ENCODE results near the gene RIIAD1.
"Not testable (repeated sequence)": the region's sequence is repeated elsewhere in the genome, so short reads cannot be mapped to it uniquely, and the experiment has no call there.

RIIAD1 gene

DNA sequence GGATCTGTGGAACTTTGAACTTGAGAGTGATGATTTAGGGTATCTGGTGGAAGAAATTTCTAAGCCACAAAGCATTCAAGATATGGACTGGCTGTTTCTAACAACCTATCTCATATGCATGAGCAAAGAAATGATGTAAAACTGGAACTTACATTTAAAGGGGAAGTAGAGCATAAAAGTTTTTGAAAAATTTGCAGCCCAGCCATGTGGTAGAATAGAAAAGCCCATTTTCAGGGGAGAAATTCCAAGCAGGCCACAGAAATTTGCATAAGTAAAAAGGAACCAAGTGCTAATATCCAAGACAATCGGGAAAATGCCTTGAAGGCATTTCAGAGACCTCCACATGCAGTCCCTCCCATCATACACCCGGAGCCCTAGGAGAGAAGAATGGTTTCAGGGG lies 15.7 kb downstream of the RIIAD1 start:
- DNase-seq (ENCODE audit: low read depth), result no peak

- DNase-seq (ENCODE audit: low read depth), result no peak
These were observed 16.2 kb downstream of the RIIAD1 start for GRCh38 chr1:151737479-151737878.

DNA sequence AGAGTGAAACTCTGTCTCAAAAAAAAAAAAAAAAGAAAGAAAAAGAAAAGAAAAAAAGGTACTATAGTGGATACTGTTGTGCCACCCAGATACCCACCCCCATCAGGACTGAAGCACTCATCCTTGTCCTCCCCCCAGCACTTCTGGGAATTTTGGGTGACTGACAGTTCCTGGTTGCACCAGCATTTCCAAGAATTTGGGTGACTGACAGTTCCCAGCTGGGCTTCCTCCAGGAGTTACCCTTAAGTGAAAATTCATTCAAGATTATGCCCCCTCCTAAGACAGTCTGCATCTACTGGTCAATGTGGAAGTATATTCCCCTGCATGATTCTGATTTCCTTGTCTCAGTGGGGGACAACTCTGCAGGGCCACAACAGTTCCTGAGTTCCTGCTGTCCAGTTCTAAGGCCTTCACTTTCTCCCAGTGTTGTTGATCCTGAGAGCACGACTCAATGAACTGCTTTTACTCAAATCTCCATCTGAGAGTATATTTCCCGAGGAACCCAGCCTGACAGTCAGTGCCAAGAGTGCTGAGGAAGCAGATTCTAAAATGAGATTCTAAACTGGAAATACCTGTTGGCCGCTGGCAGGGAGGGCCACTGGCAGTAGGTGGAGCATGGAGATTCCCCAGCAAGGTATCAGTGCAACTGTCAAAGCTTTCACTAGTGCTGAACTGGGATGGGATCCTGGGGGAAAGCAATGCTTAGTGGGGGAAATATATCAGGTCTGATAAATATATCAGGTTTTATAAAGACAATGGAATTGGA lies 18.5 kb downstream of the RIIAD1 start:
- DNase-seq (ENCODE audit: low read depth), result no peak

DNA sequence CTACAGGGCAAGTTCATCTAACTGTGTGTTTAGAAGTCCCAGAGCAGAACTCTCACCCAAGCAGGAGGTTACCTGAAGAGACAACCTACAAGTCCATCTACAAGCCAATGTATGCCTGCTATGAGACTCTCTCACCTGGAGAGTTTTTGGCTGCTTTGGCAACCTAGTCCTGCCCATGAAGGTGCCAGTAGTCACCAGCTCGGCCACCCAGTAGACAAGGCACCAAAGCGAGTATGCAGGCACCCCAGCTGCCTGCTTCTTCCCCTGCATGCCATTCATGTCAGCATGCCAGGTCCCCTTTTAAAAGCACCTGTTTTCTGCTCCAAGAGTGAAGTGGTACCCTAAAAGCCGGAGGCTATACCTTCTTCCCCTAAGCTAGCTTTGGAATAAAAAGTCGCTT lies 20.2 kb downstream of the RIIAD1 start:
- DNase-seq (ENCODE audit: low read depth), result no peak

- DNase-seq (ENCODE audit: low read depth), result peak; percentile 56
These were observed 35.0 kb downstream of the RIIAD1 start for GRCh38 chr1:151756291-151756690.

GRCh38 chr1:151759241-151759640 lies 37.9 kb downstream of the RIIAD1 start:
- DNase-seq (ENCODE audit: low read depth), result no peak

- peak; percentile 20 for DNase-seq (ENCODE audit: low read depth)
These were observed 39.5 kb downstream of the RIIAD1 start for GRCh38 chr1:151760597-151761385.

DNA sequence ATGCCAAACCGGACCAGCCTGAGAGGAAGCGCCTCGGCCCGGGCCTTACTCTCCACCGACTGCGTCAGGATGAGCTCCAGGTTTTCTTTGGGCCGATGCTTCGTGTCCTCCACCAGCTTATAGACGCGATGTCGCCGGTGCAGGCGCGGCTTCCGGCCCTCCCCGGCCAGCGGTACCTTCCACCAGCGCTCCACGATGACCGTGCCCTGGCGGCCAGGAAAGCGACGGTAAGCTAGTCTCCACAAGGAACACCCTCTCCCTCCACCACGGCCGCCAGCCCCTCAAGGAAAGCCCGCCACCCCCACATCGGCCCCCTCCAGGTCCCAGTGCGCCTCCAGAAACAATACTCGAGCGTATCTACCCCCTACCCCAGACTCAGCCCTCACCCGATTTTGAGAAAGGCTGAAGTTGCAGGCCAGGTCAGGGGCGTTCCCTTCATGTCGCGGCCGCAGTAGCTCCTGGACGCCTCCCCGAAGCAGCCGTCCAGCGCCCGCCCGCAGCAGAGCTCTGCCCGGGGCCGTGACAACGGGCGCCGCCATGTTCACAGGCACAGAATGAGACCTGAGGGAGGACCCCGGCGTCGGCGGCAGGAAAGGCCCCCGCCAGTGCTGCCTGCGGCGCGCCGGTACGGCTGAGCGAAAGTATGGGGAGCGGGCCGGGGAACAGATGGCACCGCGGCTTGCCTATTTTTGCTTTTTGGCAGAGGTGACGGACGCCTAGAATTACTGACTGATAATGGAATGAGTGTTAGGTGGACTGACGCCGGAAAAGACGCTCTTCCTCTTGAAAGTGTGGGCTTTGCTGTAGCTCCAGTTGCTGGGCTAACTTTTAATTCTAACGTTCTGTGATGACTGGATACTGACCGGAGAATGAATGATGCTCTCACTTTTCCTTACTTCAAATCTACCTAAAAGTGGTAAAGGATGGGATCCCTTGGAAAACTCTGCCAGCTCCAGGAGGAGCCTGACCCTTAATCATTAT lies 41.9 kb downstream of the RIIAD1 start, which contains the start of gene MRPL9:
TSS of gene MRPL9 (minus strand) at position 556 of the 981 bp plus-strand sequence. CDS start at position 539, 17 bp downstream.
- peak; percentile 76 for DNase-seq (ENCODE audit: low read depth)

- no peak for DNase-seq (ENCODE audit: low read depth)
These were observed 42.7 kb downstream of the RIIAD1 start for GRCh38 chr1:151763990-151764389.

GRCh38 chr1:151768351-151769066 lies 47.2 kb downstream of the RIIAD1 start:
- not testable (repeated sequence) for DNase-seq (ENCODE audit: low read depth)

- not testable (repeated sequence) for DNase-seq (ENCODE audit: low read depth)
These were observed 47.9 kb downstream of the RIIAD1 start for GRCh38 chr1:151769270-151769669.

GRCh38 chr1:151773702-151774101 lies 52.4 kb downstream of the RIIAD1 start:
- DNase-seq (ENCODE audit: low read depth), result peak; percentile 58

DNA sequence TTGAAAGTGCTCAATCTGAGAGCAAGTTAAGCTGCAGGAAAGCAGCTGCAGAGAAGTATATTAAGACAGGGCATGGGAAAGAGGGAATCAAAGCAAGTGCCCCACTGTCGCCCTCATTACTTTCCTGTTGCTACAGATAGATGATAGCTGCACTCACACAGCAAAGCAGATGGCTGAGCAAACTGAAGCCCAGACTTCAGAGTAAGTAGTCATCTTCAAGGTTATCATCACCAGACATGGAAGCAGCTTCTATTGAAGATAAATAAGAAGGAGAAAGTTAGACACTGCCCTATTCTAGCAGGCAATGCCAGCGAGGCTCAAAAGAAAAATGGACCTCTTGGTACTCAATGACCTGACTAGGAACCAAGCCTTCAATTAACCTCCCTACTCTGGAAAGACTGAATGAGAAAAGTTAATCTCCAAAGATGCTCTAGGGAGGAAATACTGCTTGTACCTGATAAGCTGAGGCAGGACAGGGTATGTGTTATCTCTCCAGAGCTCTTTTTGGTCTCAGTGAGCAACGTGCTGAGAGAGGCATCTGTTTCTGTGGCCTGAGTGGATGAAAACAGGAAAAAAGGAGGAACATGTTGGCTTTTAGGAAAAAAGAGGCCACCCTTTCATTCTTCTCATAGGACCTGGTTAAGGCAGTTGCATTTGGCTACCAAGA lies 53.1 kb downstream of the RIIAD1 start:
- no peak for DNase-seq (ENCODE audit: low read depth)

- no peak for DNase-seq (ENCODE audit: low read depth)
These were observed 54.8 kb downstream of the RIIAD1 start for GRCh38 chr1:151775894-151776664.

DNA sequence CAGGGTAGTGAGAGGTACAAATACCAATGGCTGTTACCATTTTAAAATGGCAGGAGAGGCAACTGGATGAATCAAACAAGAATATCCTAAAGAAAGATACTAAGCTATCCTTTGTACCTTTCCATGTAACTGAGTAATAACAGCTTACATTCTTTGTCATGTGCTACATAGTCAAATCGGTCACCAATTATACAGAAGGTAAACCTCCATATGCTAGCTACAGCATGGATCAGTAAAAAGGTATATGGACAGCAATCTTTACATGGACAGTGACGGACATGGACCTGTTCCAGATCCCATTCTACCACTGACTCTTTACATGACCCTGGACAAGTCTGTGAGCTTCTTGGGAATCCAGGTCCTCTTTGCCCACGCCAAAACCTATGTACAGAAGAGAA lies 55.3 kb downstream of the RIIAD1 start:
- no peak for DNase-seq (ENCODE audit: low read depth)

DNA sequence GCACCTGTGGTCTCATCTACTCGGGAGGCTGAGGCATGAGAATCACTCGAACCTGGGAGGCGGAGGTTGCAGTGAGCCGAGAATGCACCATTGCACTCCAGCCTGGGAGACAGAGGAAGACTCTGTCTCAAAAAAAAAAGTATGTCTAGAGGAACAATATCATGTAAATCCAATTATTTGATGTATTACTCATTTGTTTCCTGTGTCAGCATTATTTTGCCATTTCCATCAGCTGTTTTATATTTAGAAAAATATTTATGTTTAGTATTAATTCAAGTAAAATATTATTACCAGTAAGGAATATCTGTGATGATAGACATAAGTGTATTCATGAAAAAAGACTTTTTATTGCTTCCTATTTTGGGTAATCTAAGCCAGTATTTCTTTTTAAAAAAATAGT lies 56.0 kb downstream of the RIIAD1 start:
- no peak for DNase-seq (ENCODE audit: low read depth)
